ENCODE results near the gene ZDHHC13. TPM values are rescaled to one million over a fixed set of nuclear protein-coding genes. Genes with fewer than 3 reads are reported as not detected.
A peak's percentile ranks its signal among the peaks of the same experiment; 100 is the strongest.

The ZDHHC13 gene
- polyA plus RNA-seq, 1 donor from 2014 or later, result 70.0 TPM

DNA sequence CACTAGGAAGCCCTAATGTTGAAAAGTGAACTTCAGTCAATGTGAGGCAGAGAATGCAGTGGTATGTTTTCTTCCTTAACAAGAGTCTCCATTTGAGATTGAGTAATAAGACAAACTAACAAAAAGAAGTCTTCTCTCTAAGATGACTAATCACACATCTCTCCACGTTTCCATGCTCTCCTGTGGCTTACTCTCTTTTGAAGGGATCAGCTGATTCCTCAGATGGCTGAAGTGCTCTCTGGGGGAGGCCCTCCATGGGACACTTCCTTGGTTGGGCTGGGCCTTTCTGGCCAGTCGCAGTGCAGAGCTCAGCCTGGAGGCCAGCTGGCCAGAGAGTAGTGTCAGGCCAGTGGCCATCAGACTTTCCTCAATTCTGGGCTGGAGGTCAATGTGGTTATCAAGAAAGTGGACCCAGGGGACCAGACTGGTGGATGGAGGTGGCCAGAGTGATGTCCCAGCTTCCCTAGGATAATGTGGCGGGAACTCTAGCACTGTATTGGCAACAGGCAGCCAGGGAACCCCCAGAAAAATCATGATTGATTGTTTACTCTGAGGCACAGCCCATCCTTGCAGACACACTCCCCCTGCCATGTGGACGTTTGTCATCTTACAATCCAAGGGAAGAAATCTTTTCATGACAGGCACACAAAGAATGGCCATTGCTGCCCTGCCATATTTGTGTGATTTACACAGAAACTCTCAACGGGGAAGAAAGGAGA lies 70.3 kb downstream of the ZDHHC13 start:
- Histone ChIP-seq H3K27ac (ENCODE audit: low read length) (peak overlapping the region; percentile 22), H3K79me2 (replicated peaks; ENCODE audit: insufficient read depth, low read length) (no peaks in the 10 kb centered on the region), H3K9me2 (ENCODE audit: insufficient read depth, low read length) (no peaks in the 10 kb centered on the region), H3K4me2 (ENCODE audit: low read length) (no peak overlapping the region), H3K27me3 (ENCODE audit: insufficient read depth, low read depth, low read length) (no peaks in the 10 kb centered on the region), H3K9me3 (ENCODE audit: low read length) (no peaks in the 10 kb centered on the region), H3K4me3 (ENCODE audit: low read length) (no peak overlapping the region), H3K36me3 (ENCODE audit: insufficient read depth, low read length) (no peaks in the 10 kb centered on the region), H3F3A (ENCODE audit: insufficient read depth, low read length, poor library complexity, severe bottlenecking) (no peaks in the 10 kb centered on the region), H4K20me1 (ENCODE audit: insufficient read depth) (no peaks in the 10 kb centered on the region), H2AFZ (ENCODE audit: low read depth, low read length) (no peak overlapping the region), H3K9ac (ENCODE audit: low read length) (no peak overlapping the region)
- no peak for TF ChIP-seq MXI1 (conservative IDR thresholded peaks at IDR 0.05; ENCODE audit: poor library complexity, severe bottlenecking)
- no peak for TF ChIP-seq TAF1 (IDR thresholded peaks at IDR 0.05; ENCODE audit: low read depth)
- no peak for TF ChIP-seq EP300 (conservative IDR thresholded peaks at IDR 0.05; ENCODE audit: poor library complexity, severe bottlenecking)
- no peak for TF ChIP-seq SMC3 (conservative IDR thresholded peaks at IDR 0.05; ENCODE audit: poor library complexity)
- TF ChIP-seq, protein P1, sequence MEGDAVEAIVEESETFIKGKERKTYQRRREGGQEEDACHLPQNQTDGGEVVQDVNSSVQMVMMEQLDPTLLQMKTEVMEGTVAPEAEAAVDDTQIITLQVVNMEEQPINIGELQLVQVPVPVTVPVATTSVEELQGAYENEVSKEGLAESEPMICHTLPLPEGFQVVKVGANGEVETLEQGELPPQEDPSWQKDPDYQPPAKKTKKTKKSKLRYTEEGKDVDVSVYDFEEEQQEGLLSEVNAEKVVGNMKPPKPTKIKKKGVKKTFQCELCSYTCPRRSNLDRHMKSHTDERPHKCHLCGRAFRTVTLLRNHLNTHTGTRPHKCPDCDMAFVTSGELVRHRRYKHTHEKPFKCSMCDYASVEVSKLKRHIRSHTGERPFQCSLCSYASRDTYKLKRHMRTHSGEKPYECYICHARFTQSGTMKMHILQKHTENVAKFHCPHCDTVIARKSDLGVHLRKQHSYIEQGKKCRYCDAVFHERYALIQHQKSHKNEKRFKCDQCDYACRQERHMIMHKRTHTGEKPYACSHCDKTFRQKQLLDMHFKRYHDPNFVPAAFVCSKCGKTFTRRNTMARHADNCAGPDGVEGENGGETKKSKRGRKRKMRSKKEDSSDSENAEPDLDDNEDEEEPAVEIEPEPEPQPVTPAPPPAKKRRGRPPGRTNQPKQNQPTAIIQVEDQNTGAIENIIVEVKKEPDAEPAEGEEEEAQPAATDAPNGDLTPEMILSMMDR (IDR thresholded peaks at IDR 0.05; ENCODE audit: poor library complexity, severe bottlenecking), result no peak
- TF ChIP-seq EZH2 (IDR thresholded peaks at IDR 0.05; ENCODE audit: borderline replicate concordance, insufficient read depth, low read length, poor library complexity, severe bottlenecking), result no peak
- TF ChIP-seq, protein P2, sequence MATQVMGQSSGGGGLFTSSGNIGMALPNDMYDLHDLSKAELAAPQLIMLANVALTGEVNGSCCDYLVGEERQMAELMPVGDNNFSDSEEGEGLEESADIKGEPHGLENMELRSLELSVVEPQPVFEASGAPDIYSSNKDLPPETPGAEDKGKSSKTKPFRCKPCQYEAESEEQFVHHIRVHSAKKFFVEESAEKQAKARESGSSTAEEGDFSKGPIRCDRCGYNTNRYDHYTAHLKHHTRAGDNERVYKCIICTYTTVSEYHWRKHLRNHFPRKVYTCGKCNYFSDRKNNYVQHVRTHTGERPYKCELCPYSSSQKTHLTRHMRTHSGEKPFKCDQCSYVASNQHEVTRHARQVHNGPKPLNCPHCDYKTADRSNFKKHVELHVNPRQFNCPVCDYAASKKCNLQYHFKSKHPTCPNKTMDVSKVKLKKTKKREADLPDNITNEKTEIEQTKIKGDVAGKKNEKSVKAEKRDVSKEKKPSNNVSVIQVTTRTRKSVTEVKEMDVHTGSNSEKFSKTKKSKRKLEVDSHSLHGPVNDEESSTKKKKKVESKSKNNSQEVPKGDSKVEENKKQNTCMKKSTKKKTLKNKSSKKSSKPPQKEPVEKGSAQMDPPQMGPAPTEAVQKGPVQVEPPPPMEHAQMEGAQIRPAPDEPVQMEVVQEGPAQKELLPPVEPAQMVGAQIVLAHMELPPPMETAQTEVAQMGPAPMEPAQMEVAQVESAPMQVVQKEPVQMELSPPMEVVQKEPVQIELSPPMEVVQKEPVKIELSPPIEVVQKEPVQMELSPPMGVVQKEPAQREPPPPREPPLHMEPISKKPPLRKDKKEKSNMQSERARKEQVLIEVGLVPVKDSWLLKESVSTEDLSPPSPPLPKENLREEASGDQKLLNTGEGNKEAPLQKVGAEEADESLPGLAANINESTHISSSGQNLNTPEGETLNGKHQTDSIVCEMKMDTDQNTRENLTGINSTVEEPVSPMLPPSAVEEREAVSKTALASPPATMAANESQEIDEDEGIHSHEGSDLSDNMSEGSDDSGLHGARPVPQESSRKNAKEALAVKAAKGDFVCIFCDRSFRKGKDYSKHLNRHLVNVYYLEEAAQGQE (IDR thresholded peaks at IDR 0.05; ENCODE audit: borderline replicate concordance), result no peak
- TF ChIP-seq RAD21 (conservative IDR thresholded peaks at IDR 0.05), result no peak

DNA sequence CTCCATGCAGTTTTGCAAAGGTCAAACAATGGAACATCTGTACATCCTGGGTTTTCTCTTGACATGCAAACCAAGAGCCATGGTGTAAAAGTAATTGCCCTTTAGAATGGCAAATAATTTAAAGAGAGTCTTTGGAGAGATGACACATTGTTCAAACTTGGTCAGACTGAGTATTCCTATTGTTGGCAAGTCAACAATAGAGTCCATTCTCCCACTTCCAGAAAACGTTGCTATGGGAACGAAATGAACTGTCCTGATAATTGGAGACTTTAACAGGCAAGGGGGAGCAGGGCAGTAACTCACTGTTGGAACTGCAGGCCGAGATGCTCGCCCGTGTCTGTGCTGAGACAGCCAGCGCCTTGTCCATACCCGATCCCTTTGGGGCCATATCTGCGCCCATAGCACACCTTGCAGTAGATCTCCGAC lies 70.9 kb downstream of the ZDHHC13 start:
- Histone ChIP-seq H3K9me3 (ENCODE audit: low read length) (no peaks in the 10 kb centered on the region), H3K27me3 (ENCODE audit: insufficient read depth, low read depth, low read length) (no peaks in the 10 kb centered on the region), H3K4me3 (ENCODE audit: low read length) (no peak overlapping the region), H3F3A (ENCODE audit: insufficient read depth, low read length, poor library complexity, severe bottlenecking) (no peaks in the 10 kb centered on the region), H3K9ac (ENCODE audit: low read length) (no peak overlapping the region), H3K79me2 (replicated peaks; ENCODE audit: insufficient read depth, low read length) (no peaks in the 10 kb centered on the region), H2AFZ (ENCODE audit: low read depth, low read length) (no peak overlapping the region), H3K27ac (ENCODE audit: low read length) (peak overlapping the region; percentile 22), H3K36me3 (ENCODE audit: insufficient read depth, low read length) (no peaks in the 10 kb centered on the region), H3K4me2 (ENCODE audit: low read length) (no peak overlapping the region), H4K20me1 (ENCODE audit: insufficient read depth) (no peaks in the 10 kb centered on the region), H3K9me2 (ENCODE audit: insufficient read depth, low read length) (no peaks in the 10 kb centered on the region)
- TF ChIP-seq, protein P2 (IDR thresholded peaks at IDR 0.05; ENCODE audit: borderline replicate concordance), result no peak
- TF ChIP-seq EP300 (conservative IDR thresholded peaks at IDR 0.05; ENCODE audit: poor library complexity, severe bottlenecking), result peak; percentile 25

Data from neural cell (in vitro differentiated cells).